ENCODE data around the gene MYBL2.

DNA sequence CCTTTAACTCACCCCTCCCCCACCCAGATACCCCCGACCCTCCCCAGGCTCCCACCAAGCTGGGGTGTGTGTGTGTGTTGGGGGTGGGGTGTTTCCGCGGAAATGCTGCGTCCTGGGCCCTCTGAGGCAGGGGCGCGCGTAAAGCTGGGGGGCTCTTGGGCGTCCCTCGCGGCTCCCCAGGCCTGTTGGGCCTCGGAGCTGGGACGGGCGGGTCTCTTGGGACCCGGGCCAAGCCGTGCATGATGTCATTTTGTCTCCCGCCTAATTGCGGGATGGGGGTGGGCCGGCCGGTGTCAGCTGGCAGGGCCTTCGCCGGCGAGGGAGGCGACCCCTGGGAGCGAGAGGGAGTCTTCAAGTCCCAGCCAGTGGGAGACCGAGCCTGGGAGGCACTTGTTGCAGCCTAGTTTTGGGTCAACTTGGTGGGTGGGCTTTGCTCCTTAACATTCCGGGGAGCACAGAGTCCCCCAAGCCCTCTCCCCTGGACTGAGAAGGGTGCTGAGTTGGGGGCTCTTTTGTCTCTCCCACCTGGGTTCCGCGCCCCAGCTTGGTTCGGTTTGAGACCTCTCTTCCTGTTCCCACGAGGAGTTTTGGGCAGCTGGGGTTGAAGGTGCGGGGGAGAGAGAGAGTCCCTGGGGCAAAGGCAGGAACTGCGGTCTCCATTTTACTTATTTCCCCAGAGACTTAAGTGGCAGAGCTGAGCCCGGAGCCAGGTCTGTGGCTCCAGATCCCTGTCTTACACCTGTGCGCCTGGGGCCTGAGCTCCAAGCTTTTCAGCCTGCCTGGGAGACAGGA is 623 bp downstream of the MYBL2 start:
- TF ChIP-seq POLR2AphosphoS5 (IDR thresholded peaks at IDR 0.05), result no peak
- no peak for TF ChIP-seq EP300 (IDR thresholded peaks at IDR 0.05)
